ENCODE results near the gene SH3BP1. TPM values are rescaled to one million over a fixed set of nuclear protein-coding genes. Genes with fewer than 3 reads are reported as not detected.

Gene SH3BP1
- total and polyA plus RNA-seq, 2 of the 8 experiments (the other 6 are each of a cell fraction or from before 2014, with no cell fraction given): 23.9 to 40.3 TPM

- Histone ChIP-seq H4K91ac (replicated peaks; ENCODE audit: insufficient read length, low read length) (no peak overlapping the region), H3K4me2 (ENCODE audit: insufficient read depth in 1 of 2, low read depth in 2 of 2, low read length in 2 of 2) (no peak overlapping the region), H2AFZ (ENCODE audit: low read length) (no peak overlapping the region), H2BK120ac (replicated peaks; ENCODE audit: low read depth, low read length) (no peak overlapping the region), H3K4me1 (replicated peaks in 1 of 4; ENCODE audit: control insufficient read depth in 3 of 4, insufficient read depth in 4 of 4, low read length in 3 of 4) (peaks cover 0 to 19% (median 13%) of the 10 kb centered on the region in 4 experiments; a peak in 6 of 7 replicates), H4K20me1 (replicated peaks in 1 of 2; ENCODE audit: control insufficient read depth in 1 of 2, insufficient read depth in 2 of 2, low read length in 2 of 2) (peaks cover 0 to 1% of the 10 kb centered on the region in 2 experiments), H3K56ac (replicated peaks; ENCODE audit: insufficient read length, low read depth, low read length) (no peak overlapping the region), H4K8ac (ENCODE audit: extremely low read depth, insufficient read depth, low read length) (no peak overlapping the region), H3K4ac (replicated peaks; ENCODE audit: insufficient read length, low read depth, low read length) (no peak overlapping the region), H2BK5ac (ENCODE audit: low read depth, low read length) (no peak overlapping the region), H3K27ac (ENCODE audit: low read depth, low read length) (no peak overlapping the region), H3K18ac (ENCODE audit: extremely low read depth, low read length) (no peak overlapping the region; the same call in 1 of the 2 replicates), H2BK12ac (ENCODE audit: low read depth, low read length) (no peak overlapping the region), H3K36me3 (ENCODE audit: control insufficient read depth in 2 of 4, insufficient read depth in 4 of 4, low read length in 3 of 4) (no peaks in the 10 kb centered on the region), H3K14ac (ENCODE audit: insufficient read length) (no peak overlapping the region), H3K27me3 (replicated peaks in 1 of 4; ENCODE audit: control insufficient read depth in 3 of 4, extremely low read depth in 1 of 4, insufficient read depth in 3 of 4, low read length in 3 of 4) (peaks cover 0 to 2% (median 0%) of the 10 kb centered on the region in 4 experiments; a peak in 1 of 7 replicates), H3K79me1 (ENCODE audit: low read depth, low read length) (no peaks in the 10 kb centered on the region), H2BK20ac (ENCODE audit: low read length) (no peak overlapping the region; the same call in 1 of the 2 replicates), H3K23me2 (ENCODE audit: low read depth, low read length) (peaks cover 2% of the 10 kb centered on the region; the same call in 1 of the 2 replicates), H3K79me2 (ENCODE audit: control insufficient read depth in 1 of 2, insufficient read depth in 2 of 2, low read length in 2 of 2) (0 out of 4 replicates have a peak, but pooled peaks cover 0 to 2% of the 10 kb centered on the region in 2 experiments), H3K9me3 (ENCODE audit: insufficient read depth in 2 of 2, low read depth in 1 of 2, low read length in 1 of 2) (no peaks in the 10 kb centered on the region), H2BK15ac (ENCODE audit: low read length) (peak overlapping the region; percentile 81; the same call in 1 of the 2 replicates), H4K5ac (ENCODE audit: insufficient read length, low read depth, low read length) (no peak overlapping the region), H2AK5ac (ENCODE audit: low read depth, low read length) (no peak overlapping the region), H3K9ac (replicated peaks in 1 of 4; ENCODE audit: extremely low read depth in 1 of 4, low read depth in 3 of 4, low read length in 3 of 4) (no peak overlapping the region), H3K23ac (ENCODE audit: insufficient read length) (no peak overlapping the region), H3K4me3 (ENCODE audit: extremely low read depth in 1 of 4, insufficient read depth in 2 of 4, low read depth in 3 of 4, low read length in 4 of 4) (no peak overlapping the region)
- CTCF ChIA-PET (ENCODE audit: partially characterized antibody): interaction anchor here (1.4 to 16.3 kb wide), 6 partner anchors 9 to 77 kb away, joined by 3 to 261 read pairs (median 12); partner anchors contain the start of genes PDXP and SH3BP1
- POLR2A ChIA-PET (ENCODE audit: partially characterized antibody): interaction anchor here (1.6 to 3.5 kb wide), 3 partner anchors 8 to 14 kb away, joined by 9 to 17 read pairs (median 16); partner anchors contain the start of gene PDXP
- WGBS, 2 experiments (ENCODE audit: extremely low coverage in 1 of 2, insufficient coverage in 1 of 2, insufficient read length in 1 of 2, insufficient replicate concordance in 2 of 2, low coverage in 1 of 2, low lambda C conversion rate in 2 of 2, missing lambda C conversion rate in 1 of 2): 78% methylated on average over 7 of the region's 11 CpGs; no CpG with 5 or more reads in 1 of the 2 experiments
- FAIRE-seq: no peak
- DNase-seq (ENCODE audit: low read depth in 1 of 2, low spot score in 2 of 2): no peak
- TF ChIP-seq EZH2 (IDR thresholded peaks at IDR 0.05; ENCODE audit: low read depth, low read length, severe bottlenecking) (no peak), RBBP5 (IDR thresholded peaks at IDR 0.05; ENCODE audit: borderline replicate concordance, low read depth, low read length) (no peak), FOSL1 (IDR thresholded peaks at IDR 0.05; ENCODE audit: insufficient read depth, low read depth, low read length) (no peak), SRF (IDR thresholded peaks at IDR 0.05; ENCODE audit: low read depth, low read length) (no peak), E2F6 (IDR thresholded peaks at IDR 0.05) (no peak), MAX (IDR thresholded peaks at IDR 0.05) (no peak), KDM5A (IDR thresholded peaks at IDR 0.05; ENCODE audit: low read length) (no peak), ASH2L (IDR thresholded peaks at IDR 0.05; ENCODE audit: low read length) (no peak), GABPA (IDR thresholded peaks at IDR 0.05; ENCODE audit: borderline replicate concordance, insufficient read depth, low read length) (no peak), TEAD4 (IDR thresholded peaks at IDR 0.05; ENCODE audit: low read depth, low read length) (no peak), SIN3A (conservative IDR thresholded peaks at IDR 0.05 in 1 of 2, IDR thresholded peaks at IDR 0.05 in 1 of 2; ENCODE audit: low read depth in 1 of 2, low read length in 2 of 2) (no peak), SP4 (IDR thresholded peaks at IDR 0.05; ENCODE audit: low read length) (no peak)
These were observed 33.5 kb downstream of the SH3BP1 start for GRCh38 chr22:37672920-37673455.

Measured in H1 (cell line).